ENCODE results near the gene SOX3. TPM values are rescaled to one million over a fixed set of nuclear protein-coding genes. Genes with fewer than 3 reads are reported as not detected.

Gene SOX3
- total and polyA plus RNA-seq, 4 donors = not detected

- Histone ChIP-seq H3K27ac (ENCODE audit: low read depth in 1 of 2, low read length in 2 of 2) (no peak overlapping the region), H3K4me1 (ENCODE audit: control insufficient read depth in 1 of 2, insufficient read depth in 2 of 2, low read length in 2 of 2) (no peaks in the 10 kb centered on the region), H3K36me3 (ENCODE audit: control insufficient read depth in 1 of 2, insufficient read depth in 2 of 2, low read length in 1 of 2) (no peaks in the 10 kb centered on the region), H3K27me3 (ENCODE audit: control insufficient read depth in 1 of 2, insufficient read depth in 2 of 2, low read length in 1 of 2) (no peaks in the 10 kb centered on the region), H3K4me3 (ENCODE audit: low read length in 2 of 2) (no peak overlapping the region), H3K9me3 (ENCODE audit: control insufficient read depth, low read length) (no peaks in the 10 kb centered on the region)
- no peak for ATAC-seq (ENCODE audit: low FRiP score)
- no peak for DNase-seq
- intact Hi-C loops (cut with DNase I) = no loop called here
- 46 to 62% methylated on average over 14 of the region's 14 CpGs for WGBS, 2 donors
Observed at GRCh38 chrX:140501940-140502468, 2.9 kb downstream of the SOX3 start.

DNA sequence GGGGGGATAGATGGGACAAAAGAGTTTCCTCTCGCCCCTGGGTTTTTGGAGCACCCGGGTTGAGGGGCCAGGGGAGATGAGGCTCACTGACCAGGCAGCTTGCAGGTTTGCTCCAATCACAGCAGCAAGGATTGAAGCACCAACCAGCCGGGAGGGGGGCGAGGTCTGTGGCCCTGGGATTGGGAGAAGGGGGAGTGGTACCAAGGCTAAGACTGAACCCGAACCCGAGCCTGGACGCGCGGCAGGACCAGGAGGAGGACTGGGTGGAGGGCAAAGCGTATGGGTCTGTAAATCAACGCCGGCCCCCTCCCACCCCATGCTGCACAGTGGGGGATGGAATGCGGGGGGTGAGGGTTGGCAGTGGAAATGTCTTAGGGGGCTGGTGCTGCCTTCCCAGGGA, 3.5 kb downstream of the SOX3 start:
- no peaks in the 10 kb centered on the region for H3K9me3 ChIP-seq (ENCODE audit: control insufficient read depth, low read length)
- no peaks in the 10 kb centered on the region for H3K4me1 ChIP-seq (ENCODE audit: control insufficient read depth in 1 of 2, insufficient read depth in 2 of 2, low read length in 2 of 2)
- H3K27ac ChIP-seq (ENCODE audit: low read depth in 1 of 2, low read length in 2 of 2) = no peak overlapping the region
- H3K4me3 ChIP-seq (ENCODE audit: low read length in 2 of 2) = no peak overlapping the region
- no peak for ATAC-seq (ENCODE audit: low FRiP score)
- DNase-seq = no peak
- no peaks in the 10 kb centered on the region for H3K27me3 ChIP-seq (ENCODE audit: control insufficient read depth in 1 of 2, insufficient read depth in 2 of 2, low read length in 1 of 2)
- no peaks in the 10 kb centered on the region for H3K36me3 ChIP-seq (ENCODE audit: control insufficient read depth in 1 of 2, insufficient read depth in 2 of 2, low read length in 1 of 2)
- 40 to 46% methylated on average over 13 of the region's 13 CpGs for WGBS, 2 donors
- intact Hi-C loops (cut with DNase I) = no loop called here

DNA sequence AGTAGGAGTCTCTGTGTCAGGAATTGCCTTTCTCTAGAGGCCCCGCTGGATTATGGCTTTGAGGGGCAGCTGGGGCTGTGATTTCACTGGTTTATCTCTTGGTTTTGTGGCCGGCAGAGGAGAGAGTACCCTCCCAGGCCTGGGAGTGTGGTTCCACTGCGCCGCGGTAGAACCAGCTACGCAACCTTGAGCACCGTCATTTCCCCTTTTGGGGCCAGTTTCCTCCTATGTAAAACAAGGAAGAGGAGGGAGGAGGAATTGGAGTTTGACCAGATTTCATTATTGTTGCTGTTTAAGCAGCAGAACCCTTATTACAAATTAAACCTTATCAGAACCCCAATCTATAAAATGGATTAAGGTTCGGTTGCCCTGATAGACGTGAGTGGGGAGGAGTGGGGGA, 4.4 kb downstream of the SOX3 start:
- intact Hi-C loops (cut with DNase I) = no loop called here
- H3K9me3 ChIP-seq (ENCODE audit: control insufficient read depth, low read length) = no peaks in the 10 kb centered on the region
- ATAC-seq (ENCODE audit: low FRiP score) (no peak), DNase-seq (no peak)
- H3K36me3 ChIP-seq (ENCODE audit: control insufficient read depth in 1 of 2, insufficient read depth in 2 of 2, low read length in 1 of 2) = no peaks in the 10 kb centered on the region
- whole genome bisulfite sequencing, 2 donors = 40 to 56% methylated on average over 9 of the region's 9 CpGs
- H3K27me3 ChIP-seq (ENCODE audit: control insufficient read depth in 1 of 2, insufficient read depth in 2 of 2, low read length in 1 of 2) = no peaks in the 10 kb centered on the region
- no peaks in the 10 kb centered on the region for H3K4me1 ChIP-seq (ENCODE audit: control insufficient read depth in 1 of 2, insufficient read depth in 2 of 2, low read length in 2 of 2)
- no peak overlapping the region for H3K4me3 ChIP-seq (ENCODE audit: low read length in 2 of 2)
- H3K27ac ChIP-seq (ENCODE audit: low read depth in 1 of 2, low read length in 2 of 2) = no peak overlapping the region

DNA sequence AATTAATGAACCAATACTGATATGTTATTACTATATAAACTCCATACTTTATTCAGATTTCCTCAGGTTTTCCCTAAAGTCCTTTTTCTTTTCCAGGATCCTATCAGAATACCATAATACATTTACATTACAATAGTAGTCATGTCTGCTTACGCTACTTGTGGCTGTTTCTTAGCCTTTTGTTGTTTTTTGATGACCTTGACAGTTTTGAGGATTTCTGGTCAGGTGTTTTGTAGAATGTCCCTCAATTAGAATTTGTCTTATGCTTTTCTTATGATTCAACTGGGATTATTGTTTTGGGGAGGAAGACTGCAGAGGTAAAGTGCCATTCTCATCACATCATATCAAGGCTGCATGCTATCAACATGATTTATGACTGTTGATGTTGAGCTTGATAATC, 9.1 kb downstream of the SOX3 start:
- WGBS, 2 donors = 93 to 98% methylated on average over 1 of the region's 1 CpG
- intact Hi-C loops (cut with DNase I) = no loop called here
- Histone ChIP-seq H3K4me1 (ENCODE audit: control insufficient read depth in 1 of 2, insufficient read depth in 2 of 2, low read length in 2 of 2) (no peaks in the 10 kb centered on the region), H3K27ac (ENCODE audit: low read depth in 1 of 2, low read length in 2 of 2) (no peak overlapping the region), H3K9me3 (ENCODE audit: control insufficient read depth, low read length) (no peaks in the 10 kb centered on the region), H3K36me3 (ENCODE audit: control insufficient read depth in 1 of 2, insufficient read depth in 2 of 2, low read length in 1 of 2) (no peaks in the 10 kb centered on the region), H3K4me3 (ENCODE audit: low read length in 2 of 2) (no peak overlapping the region), H3K27me3 (ENCODE audit: control insufficient read depth in 1 of 2, insufficient read depth in 2 of 2, low read length in 1 of 2) (no peaks in the 10 kb centered on the region)
- DNase-seq (no peak), ATAC-seq (ENCODE audit: low FRiP score) (no peak)

GRCh38 chrX:140492066-140492994, 12.5 kb downstream of the SOX3 start:
- intact Hi-C loops (cut with DNase I) = no loop called here
- no peak for ATAC-seq (ENCODE audit: low FRiP score)
- Histone ChIP-seq H3K36me3 (ENCODE audit: control insufficient read depth in 1 of 2, insufficient read depth in 2 of 2, low read length in 1 of 2) (no peaks in the 10 kb centered on the region), H3K9me3 (ENCODE audit: control insufficient read depth, low read length) (no peaks in the 10 kb centered on the region), H3K4me3 (ENCODE audit: low read length in 2 of 2) (no peak overlapping the region), H3K27ac (ENCODE audit: low read depth in 1 of 2, low read length in 2 of 2) (no peak overlapping the region), H3K4me1 (ENCODE audit: control insufficient read depth in 1 of 2, insufficient read depth in 2 of 2, low read length in 2 of 2) (no peaks in the 10 kb centered on the region), H3K27me3 (ENCODE audit: control insufficient read depth in 1 of 2, insufficient read depth in 2 of 2, low read length in 1 of 2) (no peaks in the 10 kb centered on the region)
- WGBS, 2 donors = 74 to 86% methylated on average over 4 of the region's 4 CpGs
- DNase-seq = no peak

- H3K4me1 ChIP-seq (ENCODE audit: control insufficient read depth in 1 of 2, insufficient read depth in 2 of 2, low read length in 2 of 2) = no peaks in the 10 kb centered on the region
- no peaks in the 10 kb centered on the region for H3K27me3 ChIP-seq (ENCODE audit: control insufficient read depth in 1 of 2, insufficient read depth in 2 of 2, low read length in 1 of 2)
- DNase-seq = no peak
- no peak overlapping the region for H3K4me3 ChIP-seq (ENCODE audit: low read length in 2 of 2)
- intact Hi-C loops (cut with DNase I) = no loop called here
- H3K36me3 ChIP-seq (ENCODE audit: control insufficient read depth in 1 of 2, insufficient read depth in 2 of 2, low read length in 1 of 2) = no peaks in the 10 kb centered on the region
- ATAC-seq (ENCODE audit: low FRiP score) = no peak
- no peaks in the 10 kb centered on the region for H3K9me3 ChIP-seq (ENCODE audit: control insufficient read depth, low read length)
- H3K27ac ChIP-seq (ENCODE audit: low read depth in 1 of 2, low read length in 2 of 2) = no peak overlapping the region
Observed at GRCh38 chrX:140480765-140481164, 24.1 kb downstream of the SOX3 start.

DNA sequence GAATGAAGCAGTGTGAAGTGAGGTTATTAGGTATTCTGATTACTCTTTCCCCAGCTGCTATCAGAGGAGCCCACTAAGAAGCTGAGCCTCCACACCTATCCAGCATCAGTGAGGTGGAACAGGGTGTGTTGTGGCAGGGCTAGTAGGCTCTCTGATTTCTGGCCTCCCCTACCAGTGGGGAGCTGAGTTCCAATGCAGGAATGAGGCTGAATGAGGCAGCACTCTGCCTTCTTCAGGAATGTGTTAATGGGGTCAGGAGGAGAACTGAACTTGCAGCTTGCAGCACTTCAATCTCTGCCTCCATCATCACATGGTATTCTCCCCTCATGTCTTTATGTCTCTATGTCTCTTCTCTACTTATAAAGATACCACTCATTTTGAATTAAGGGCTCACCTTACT, 26.9 kb downstream of the SOX3 start:
- no peak for DNase-seq
- Histone ChIP-seq H3K9me3 (ENCODE audit: control insufficient read depth, low read length) (peaks cover 2% of the 10 kb centered on the region), H3K27me3 (ENCODE audit: control insufficient read depth in 1 of 2, insufficient read depth in 2 of 2, low read length in 1 of 2) (no peaks in the 10 kb centered on the region), H3K27ac (ENCODE audit: low read depth in 1 of 2, low read length in 2 of 2) (no peak overlapping the region), H3K4me1 (ENCODE audit: control insufficient read depth in 1 of 2, insufficient read depth in 2 of 2, low read length in 2 of 2) (no peaks in the 10 kb centered on the region), H3K4me3 (ENCODE audit: low read length in 2 of 2) (no peak overlapping the region), H3K36me3 (ENCODE audit: control insufficient read depth in 1 of 2, insufficient read depth in 2 of 2, low read length in 1 of 2) (no peaks in the 10 kb centered on the region)
- no peak for ATAC-seq (ENCODE audit: low FRiP score)
- intact Hi-C loops (cut with DNase I) = no loop called here

DNA sequence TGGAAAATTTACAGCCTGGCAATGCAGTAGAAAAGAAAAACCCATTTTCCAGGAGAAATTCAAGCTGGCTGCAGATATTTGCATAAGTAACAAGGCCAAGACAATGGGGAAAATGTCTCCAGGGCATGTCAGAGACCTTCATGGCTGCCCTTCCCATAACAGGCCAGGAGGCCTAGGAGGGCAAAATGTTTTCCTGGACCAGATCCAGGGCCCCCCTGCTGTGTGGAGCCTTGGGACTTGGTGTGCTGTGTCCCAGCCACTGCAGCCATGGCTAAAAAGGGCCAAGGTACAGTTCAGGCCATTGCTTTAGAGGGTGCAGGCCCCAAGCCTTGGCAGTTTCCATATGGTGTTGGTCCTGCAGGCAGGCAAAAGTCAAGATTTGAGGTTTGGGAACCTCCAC, 29.8 kb downstream of the SOX3 start:
- no peak for DNase-seq
- no peak for ATAC-seq (ENCODE audit: low FRiP score)
- no peaks in the 10 kb centered on the region for H3K27me3 ChIP-seq (ENCODE audit: control insufficient read depth in 1 of 2, insufficient read depth in 2 of 2, low read length in 1 of 2)
- no peak overlapping the region for H3K27ac ChIP-seq (ENCODE audit: low read depth in 1 of 2, low read length in 2 of 2)
- no peaks in the 10 kb centered on the region for H3K36me3 ChIP-seq (ENCODE audit: control insufficient read depth in 1 of 2, insufficient read depth in 2 of 2, low read length in 1 of 2)
- intact Hi-C loops (cut with DNase I) = no loop called here
- peaks cover 2% of the 10 kb centered on the region for H3K9me3 ChIP-seq (ENCODE audit: control insufficient read depth, low read length)
- H3K4me1 ChIP-seq (ENCODE audit: control insufficient read depth in 1 of 2, insufficient read depth in 2 of 2, low read length in 2 of 2) = no peaks in the 10 kb centered on the region
- H3K4me3 ChIP-seq (ENCODE audit: low read length in 2 of 2) = no peak overlapping the region

GRCh38 chrX:140467211-140467610, 37.7 kb downstream of the SOX3 start:
- ATAC-seq (ENCODE audit: low FRiP score) (no peak), DNase-seq (no peak)
- Histone ChIP-seq H3K9me3 (ENCODE audit: control insufficient read depth, low read length) (no peaks in the 10 kb centered on the region), H3K4me1 (ENCODE audit: control insufficient read depth in 1 of 2, insufficient read depth in 2 of 2, low read length in 2 of 2) (no peaks in the 10 kb centered on the region), H3K36me3 (ENCODE audit: control insufficient read depth in 1 of 2, insufficient read depth in 2 of 2, low read length in 1 of 2) (no peaks in the 10 kb centered on the region), H3K27ac (ENCODE audit: low read depth in 1 of 2, low read length in 2 of 2) (no peak overlapping the region), H3K27me3 (ENCODE audit: control insufficient read depth in 1 of 2, insufficient read depth in 2 of 2, low read length in 1 of 2) (no peaks in the 10 kb centered on the region), H3K4me3 (ENCODE audit: low read length in 2 of 2) (no peak overlapping the region)
- intact Hi-C loops (cut with DNase I) = no loop called here
- 72 to 84% methylated on average over 5 of the region's 5 CpGs for WGBS, 2 donors

Data from aorta (tissue), 5 donors.